ENCODE measurements around the gene SNAPC2.
"Not testable (repeated sequence)": the region's sequence is repeated elsewhere in the genome, so short reads cannot be mapped to it uniquely, and the experiment has no call there.

Gene SNAPC2

GRCh38 chr19:7921967-7922835 lies 2.1 kb downstream of the SNAPC2 start:
- DNase-seq (ENCODE audit: low read depth in 2 of 2), result no peak

- no peak for DNase-seq (ENCODE audit: low read depth in 2 of 2)
These were observed 2.7 kb downstream of the SNAPC2 start for GRCh38 chr19:7922836-7923195.

- no peak for DNase-seq (ENCODE audit: low read depth in 2 of 2)
These were observed 3.4 kb downstream of the SNAPC2 start for GRCh38 chr19:7923295-7924191.

- DNase-seq (ENCODE audit: low read depth in 2 of 2), result no peak
These were observed 4.1 kb downstream of the SNAPC2 start for GRCh38 chr19:7924241-7924640.

GRCh38 chr19:7924651-7925170 lies 4.6 kb downstream of the SNAPC2 start:
- DNase-seq (ENCODE audit: low read depth in 2 of 2), result no peak

- DNase-seq (ENCODE audit: low read depth in 2 of 2), result no peak
These were observed 5.2 kb downstream of the SNAPC2 start for GRCh38 chr19:7925171-7925851.

- DNase-seq (ENCODE audit: low read depth in 2 of 2), result no peak
These were observed 6.0 kb downstream of the SNAPC2 start, which contains the start of gene CTXN1 for GRCh38 chr19:7926021-7926726. CTXN1 (minus strand) TSS chr19:7926135; CDS start chr19:7925538, 597 bp downstream.

- DNase-seq (ENCODE audit: low read depth in 2 of 2), result no peak
These were observed 6.8 kb downstream of the SNAPC2 start for GRCh38 chr19:7926727-7927604.

- no peak for DNase-seq (ENCODE audit: low read depth in 2 of 2)
These were observed 7.6 kb downstream of the SNAPC2 start for GRCh38 chr19:7927605-7928333.

GRCh38 chr19:7928334-7928706 lies 8.2 kb downstream of the SNAPC2 start:
- no peak for DNase-seq (ENCODE audit: low read depth in 2 of 2)

- DNase-seq (ENCODE audit: low read depth in 2 of 2), result peak; percentile 51 to 53
These were observed 8.9 kb downstream of the SNAPC2 start for GRCh38 chr19:7928741-7929701.

GRCh38 chr19:7930030-7930429 lies 9.9 kb downstream of the SNAPC2 start:
- not testable (repeated sequence) for DNase-seq (ENCODE audit: low read depth in 2 of 2)

- DNase-seq (ENCODE audit: low read depth in 2 of 2), result no peak
These were observed 10.6 kb downstream of the SNAPC2 start for GRCh38 chr19:7930765-7931164.

- no peak for DNase-seq (ENCODE audit: low read depth in 2 of 2)
These were observed 11.3 kb downstream of the SNAPC2 start for GRCh38 chr19:7931221-7932061.

GRCh38 chr19:7932276-7932929 lies 12.3 kb downstream of the SNAPC2 start:
- DNase-seq (ENCODE audit: low read depth in 2 of 2), result no peak

GRCh38 chr19:7932930-7933300 lies 12.8 kb downstream of the SNAPC2 start:
- no peak for DNase-seq (ENCODE audit: low read depth in 2 of 2)

GRCh38 chr19:7933411-7933810 lies 13.3 kb downstream of the SNAPC2 start:
- no peak for DNase-seq (ENCODE audit: low read depth in 2 of 2)

Data from fibroblast of skin of left biceps (primary cell).